Testis (tissue), 2 donors: ENCODE results near the gene PTPRN2.

Experiments used
- POLR2A ChIP-seq: fragments of 450-650 bp; IDR thresholded peaks from one replicate; pipeline ENCODE4 v1.6.1; 2017; ENCODE audit warnings: antibody characterized with exemption, mild to moderate bottlenecking, moderate library complexity
- TF ChIP-seq, protein P1 (sequence below), 3 experiments: fragments of 450-650 bp in 2 of 3; fragments of 200-600 bp in 1 of 3; sonication (generic) in 1 of 3; IDR thresholded peaks; one replicate each; pipeline ENCODE4 v1.5.1; 2016 to 2019; ENCODE audit warnings: antibody characterized with exemption in 3 of 3, mild to moderate bottlenecking in 2 of 3, moderate library complexity in 1 of 3

DNA sequence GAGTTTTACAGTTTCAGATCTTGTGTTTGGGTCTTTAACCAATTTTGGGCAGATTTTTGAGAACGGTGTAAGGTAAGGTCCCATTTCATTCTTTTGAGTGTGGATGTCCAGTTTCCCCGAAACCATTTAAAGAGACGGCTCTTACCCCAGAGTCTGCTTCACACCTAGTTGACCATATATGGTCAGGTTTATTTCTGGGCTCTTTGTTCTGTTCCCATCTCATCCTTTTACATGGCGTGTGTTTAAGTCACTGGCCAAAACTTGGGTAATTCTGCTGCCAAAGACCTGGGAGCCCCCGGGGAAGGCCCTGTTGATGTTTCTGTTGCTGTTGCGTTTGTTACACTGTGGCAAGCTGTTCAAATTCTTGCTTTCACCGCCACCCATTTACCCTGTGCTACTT, 120.1 kb downstream of the PTPRN2 start:
- TF ChIP-seq, protein P1, sequence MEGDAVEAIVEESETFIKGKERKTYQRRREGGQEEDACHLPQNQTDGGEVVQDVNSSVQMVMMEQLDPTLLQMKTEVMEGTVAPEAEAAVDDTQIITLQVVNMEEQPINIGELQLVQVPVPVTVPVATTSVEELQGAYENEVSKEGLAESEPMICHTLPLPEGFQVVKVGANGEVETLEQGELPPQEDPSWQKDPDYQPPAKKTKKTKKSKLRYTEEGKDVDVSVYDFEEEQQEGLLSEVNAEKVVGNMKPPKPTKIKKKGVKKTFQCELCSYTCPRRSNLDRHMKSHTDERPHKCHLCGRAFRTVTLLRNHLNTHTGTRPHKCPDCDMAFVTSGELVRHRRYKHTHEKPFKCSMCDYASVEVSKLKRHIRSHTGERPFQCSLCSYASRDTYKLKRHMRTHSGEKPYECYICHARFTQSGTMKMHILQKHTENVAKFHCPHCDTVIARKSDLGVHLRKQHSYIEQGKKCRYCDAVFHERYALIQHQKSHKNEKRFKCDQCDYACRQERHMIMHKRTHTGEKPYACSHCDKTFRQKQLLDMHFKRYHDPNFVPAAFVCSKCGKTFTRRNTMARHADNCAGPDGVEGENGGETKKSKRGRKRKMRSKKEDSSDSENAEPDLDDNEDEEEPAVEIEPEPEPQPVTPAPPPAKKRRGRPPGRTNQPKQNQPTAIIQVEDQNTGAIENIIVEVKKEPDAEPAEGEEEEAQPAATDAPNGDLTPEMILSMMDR (IDR thresholded peaks at IDR 0.05) = no peak
- TF ChIP-seq POLR2A = no peak
